Retinal pigment epithelial cell (primary cell): ENCODE measurements around the gene RHOA.
A peak's percentile ranks its signal among the peaks of the same experiment; 100 is the strongest.

Experiments used
- DNase-seq: peaks from one replicate; pipeline ENCODE4 v3.0.0-alpha.2; 2010; ENCODE audit warnings: low read depth
- H3K4me3 ChIP-seq: 2 replicates; pipeline ENCODE4 v1.5.1; 2011; ENCODE audit warnings: mild to moderate bottlenecking, low read length, control low read depth, moderate library complexity
- CTCF ChIP-seq: conservative IDR thresholded peaks from 2 replicates; pipeline ENCODE4 v1.5.1; 2011; ENCODE audit warnings: low read depth, low read length, control low read depth, inconsistent platforms

The RHOA gene

GRCh38 chr3:49421890-49422378 lies 10.2 kb upstream of the RHOA start:
- DNase-seq = no peak
- peak; percentile 13 for TF ChIP-seq CTCF
- H3K4me3 ChIP-seq = peak overlapping the region; percentile 56

- no peak for TF ChIP-seq CTCF
- no peak for DNase-seq
- H3K4me3 ChIP-seq = no peak overlapping the region
These were observed 5.8 kb upstream of the RHOA start for GRCh38 chr3:49417516-49418120.

- no peak overlapping the region for H3K4me3 ChIP-seq
- TF ChIP-seq CTCF = no peak
- no peak for DNase-seq
These were observed 5.1 kb upstream of the RHOA start for GRCh38 chr3:49416867-49417266.

GRCh38 chr3:49415931-49416601 lies 4.3 kb upstream of the RHOA start:
- H3K4me3 ChIP-seq = no peak overlapping the region
- TF ChIP-seq CTCF = no peak
- DNase-seq = no peak

- no peak for TF ChIP-seq CTCF
- H3K4me3 ChIP-seq = no peak overlapping the region
- DNase-seq = no peak
These were observed 3.0 kb upstream of the RHOA start for GRCh38 chr3:49414753-49415152.

GRCh38 chr3:49413338-49413734 lies 1.6 kb upstream of the RHOA start:
- no peak for DNase-seq
- no peak for TF ChIP-seq CTCF
- H3K4me3 ChIP-seq = peak overlapping the region; percentile 76
